Testis (tissue), 3 donors: Measurements from ENCODE around the gene DYNLL2. TPM values are rescaled to one million over a fixed set of nuclear protein-coding genes. Genes with fewer than 3 reads are reported as not detected.

ENCODE experiments used
- DNase-seq: peaks from one replicate; pipeline ENCODE4 v3.0.0-alpha.2; 2019
- H3K27ac ChIP-seq, 2 donors: fragments of 200-600 bp; sonication (generic); one replicate each; pipeline ENCODE4 v1.5.1; 2019
- H3K27me3 ChIP-seq: fragments of 200-600 bp; sonication (generic); one replicate; pipeline ENCODE4 v1.5.1; 2019
- H3K36me3 ChIP-seq: fragments of 200-600 bp; sonication (generic); one replicate; pipeline ENCODE4 v1.5.1; 2017; ENCODE audit warnings: low read depth; ENCODE audit errors: missing control alignments
- H3K4me1 ChIP-seq: fragments of 200-600 bp; sonication (generic); one replicate; pipeline ENCODE4 v1.5.1; 2019
- H3K4me3 ChIP-seq, 2 donors: fragments of 200-600 bp; sonication (generic); one replicate each; pipeline ENCODE4 v1.5.1; 2017 to 2019
- H3K9me3 ChIP-seq: fragments of 200-600 bp; sonication (generic); one replicate; pipeline ENCODE4 v1.5.1; 2017
- CTCF ChIP-seq, 3 experiments: fragments of 450-650 bp in 2 of 3; fragments of 200-600 bp in 1 of 3; sonication (generic) in 1 of 3; IDR thresholded peaks; one replicate each; pipeline ENCODE4 v1.5.1; 2016 to 2019; ENCODE audit warnings: antibody characterized with exemption in 3 of 3, mild to moderate bottlenecking in 2 of 3, moderate library complexity in 1 of 3
- POLR2A ChIP-seq: fragments of 450-650 bp; IDR thresholded peaks from one replicate; pipeline ENCODE4 v1.6.1; 2017; ENCODE audit warnings: antibody characterized with exemption, mild to moderate bottlenecking, moderate library complexity
- WGBS, 2 donors: methylation state at CpG; one replicate each; pipeline ENCODE4 v1.1.5; 2018; 5-methylcytosine and 5-hydroxymethylcytosine counted together
- intact Hi-C: fragments of 100-400 bp; cut with DNase I; formaldehyde crosslinking; loops from one replicate; pipeline ENCODE4 v1.15.1; 2023; ENCODE audit warnings: low total_unique reads
- polyA plus RNA-seq: library from polyadenylated mRNA; stranded (reverse); fragments of 350-450 nt; fragmentation: Illumina TruSeq; extraction: RNeasy Lipid Tissue Mini Kit (QIAGEN cat#74804); gene quantifications from one replicate; pipeline ENCODE4 v1.2.3, GENCODE V29; 2014; ENCODE audit warnings: low read depth, low replicate concordance; ENCODE audit not compliant: insufficient read depth
- total RNA-seq, 2 donors: library from RNA; depleted of rRNA; stranded (reverse); fragments of >200 nt; gene quantifications; one replicate each; pipeline ENCODE4 v1.2.3, GENCODE V29; 2016

Gene DYNLL2
- total and polyA plus RNA-seq, 3 donors from 2014 or later: 33.6 to 52.7 (median 36.7) TPM

GRCh38 chr17:58085039-58085715, 2.0 kb downstream of the DYNLL2 start:
- H3K36me3 ChIP-seq: no peaks in the 10 kb centered on the region
- H3K27me3 ChIP-seq: no peaks in the 10 kb centered on the region
- H3K9me3 ChIP-seq: no peaks in the 10 kb centered on the region
- 37 to 41% methylated on average over 8 of the region's 8 CpGs for WGBS, 2 donors
- TF ChIP-seq POLR2A (no peak), CTCF (IDR thresholded peaks at IDR 0.05) (no peak)
- H3K4me3 ChIP-seq: peak overlapping the region in 1 of 2 donors; percentile 95
- peaks cover 19% of the 10 kb centered on the region for H3K4me1 ChIP-seq
- intact Hi-C loops: loop anchor here (10.0 kb wide), 1 partner anchor 70 kb away; no protein-coding TSS in a partner anchor
- H3K27ac ChIP-seq: no peak overlapping the region
- no peak for DNase-seq

- H3K4me3 ChIP-seq: no peak overlapping the region
- H3K9me3 ChIP-seq: no peaks in the 10 kb centered on the region
- intact Hi-C loops: loop anchor here (10.0 kb wide), 1 partner anchor 72 kb away; no protein-coding TSS in a partner anchor
- H3K4me1 ChIP-seq: peaks cover 19% of the 10 kb centered on the region
- 72 to 83% methylated on average over 8 of the region's 8 CpGs for WGBS, 2 donors
- no peak overlapping the region for H3K27ac ChIP-seq
- H3K27me3 ChIP-seq: no peaks in the 10 kb centered on the region
- TF ChIP-seq POLR2A: no peak
- TF ChIP-seq CTCF (IDR thresholded peaks at IDR 0.05): no peak
- no peak for DNase-seq
- no peaks in the 10 kb centered on the region for H3K36me3 ChIP-seq
Measured at GRCh38 chr17:58086953-58087352, 3.7 kb downstream of the DYNLL2 start.

- intact Hi-C loops: loop anchor here (10.0 kb wide), 1 partner anchor 74 kb away; no protein-coding TSS in a partner anchor
- Histone ChIP-seq H3K27me3 (no peaks in the 10 kb centered on the region), H3K9me3 (no peaks in the 10 kb centered on the region), H3K27ac (no peak overlapping the region), H3K36me3 (no peaks in the 10 kb centered on the region), H3K4me1 (peaks cover 19% of the 10 kb centered on the region), H3K4me3 (no peak overlapping the region)
- WGBS, 2 donors: 75 to 91% methylated on average over 5 of the region's 5 CpGs
- no peak for DNase-seq
- TF ChIP-seq POLR2A (no peak), CTCF (IDR thresholded peaks at IDR 0.05) (no peak)
Measured at GRCh38 chr17:58088624-58089023, 5.4 kb downstream of the DYNLL2 start.

GRCh38 chr17:58089111-58089510, 5.9 kb downstream of the DYNLL2 start:
- intact Hi-C loops: loop anchor here (10.0 kb wide), 1 partner anchor 74 kb away; no protein-coding TSS in a partner anchor
- no peaks in the 10 kb centered on the region for H3K9me3 ChIP-seq
- TF ChIP-seq POLR2A (no peak), CTCF (IDR thresholded peaks at IDR 0.05) (no peak)
- DNase-seq: no peak
- 86 to 88% methylated on average over 11 of the region's 11 CpGs for whole genome bisulfite sequencing, 2 donors
- H3K36me3 ChIP-seq: no peaks in the 10 kb centered on the region
- H3K27me3 ChIP-seq: no peaks in the 10 kb centered on the region
- H3K4me3 ChIP-seq: no peak overlapping the region
- H3K27ac ChIP-seq: no peak overlapping the region
- peaks cover 19% of the 10 kb centered on the region for H3K4me1 ChIP-seq
